ENCODE results near the gene ZNF485.

DNA sequence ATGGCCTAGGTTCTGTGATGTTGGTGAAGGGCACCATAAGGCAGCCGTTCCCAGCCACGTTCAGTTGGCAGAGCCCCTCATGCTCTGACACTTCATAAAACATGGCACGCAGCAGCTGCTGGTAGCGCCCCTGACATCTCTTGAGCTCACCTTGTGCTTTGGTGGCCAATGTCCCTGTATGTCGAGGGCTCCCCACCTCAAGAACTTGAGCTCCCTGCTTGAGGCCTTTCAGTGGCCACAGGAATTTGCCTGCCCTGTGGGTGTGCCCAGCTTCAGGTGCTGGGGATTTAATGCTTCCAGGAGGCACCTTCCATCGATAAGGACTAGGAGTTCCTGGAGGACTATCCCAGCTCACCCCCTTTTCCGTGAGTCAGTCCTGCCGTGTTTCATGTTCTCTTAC lies 52.0 kb downstream of the ZNF485 start:
- TF ChIP-seq POLR2A (IDR thresholded peaks at IDR 0.05): no peak
- TF ChIP-seq, protein P1, sequence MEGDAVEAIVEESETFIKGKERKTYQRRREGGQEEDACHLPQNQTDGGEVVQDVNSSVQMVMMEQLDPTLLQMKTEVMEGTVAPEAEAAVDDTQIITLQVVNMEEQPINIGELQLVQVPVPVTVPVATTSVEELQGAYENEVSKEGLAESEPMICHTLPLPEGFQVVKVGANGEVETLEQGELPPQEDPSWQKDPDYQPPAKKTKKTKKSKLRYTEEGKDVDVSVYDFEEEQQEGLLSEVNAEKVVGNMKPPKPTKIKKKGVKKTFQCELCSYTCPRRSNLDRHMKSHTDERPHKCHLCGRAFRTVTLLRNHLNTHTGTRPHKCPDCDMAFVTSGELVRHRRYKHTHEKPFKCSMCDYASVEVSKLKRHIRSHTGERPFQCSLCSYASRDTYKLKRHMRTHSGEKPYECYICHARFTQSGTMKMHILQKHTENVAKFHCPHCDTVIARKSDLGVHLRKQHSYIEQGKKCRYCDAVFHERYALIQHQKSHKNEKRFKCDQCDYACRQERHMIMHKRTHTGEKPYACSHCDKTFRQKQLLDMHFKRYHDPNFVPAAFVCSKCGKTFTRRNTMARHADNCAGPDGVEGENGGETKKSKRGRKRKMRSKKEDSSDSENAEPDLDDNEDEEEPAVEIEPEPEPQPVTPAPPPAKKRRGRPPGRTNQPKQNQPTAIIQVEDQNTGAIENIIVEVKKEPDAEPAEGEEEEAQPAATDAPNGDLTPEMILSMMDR (IDR thresholded peaks at IDR 0.05): no peak
